ES-I3 (cell line): ENCODE data around the gene SPOCK2.
A peak's percentile ranks its signal among the peaks of the same experiment; 100 is the strongest.
"Not testable (repeated sequence)": the region's sequence is repeated elsewhere in the genome, so short reads cannot be mapped to it uniquely, and the experiment has no call there.

Experiments used
- H3K36me3 ChIP-seq: 2 replicates; pipeline ENCODE4 v1.6.1; 2013; ENCODE audit warnings: mild to moderate bottlenecking, low read length, control low read depth, moderate library complexity; ENCODE audit not compliant: insufficient read depth
- H3K4me1 ChIP-seq: 2 replicates; pipeline ENCODE4 v1.6.1; 2013; ENCODE audit warnings: mild to moderate bottlenecking, control low read depth, low read length; ENCODE audit not compliant: insufficient read depth
- H3K9ac ChIP-seq: 2 replicates; pipeline ENCODE4 v1.6.1; 2013; ENCODE audit warnings: low read depth, mild to moderate bottlenecking, low read length, moderate library complexity
- H3K9me3 ChIP-seq: 2 replicates; pipeline ENCODE4 v1.6.1; 2013; ENCODE audit warnings: mild to moderate bottlenecking, low read length, moderate library complexity; ENCODE audit not compliant: control insufficient read depth, insufficient read depth

The SPOCK2 gene

GRCh38 chr10:72087969-72088888 lies at the start of gene SPOCK2:
Gene SPOCK2 (minus strand): TSS chr10:72088551. CDS start chr10:72088328, 223 bp downstream.
- H3K9ac ChIP-seq: peak within 1 kb of the TSS; percentile 63
- H3K36me3 ChIP-seq: no peaks in the 10 kb centered on the region
- H3K9me3 ChIP-seq: no peaks in the 10 kb centered on the region
- peaks cover 16% of the 10 kb centered on the region for H3K4me1 ChIP-seq

GRCh38 chr10:72137583-72137982 lies 49.2 kb upstream of the SPOCK2 start:
- no peak overlapping the region for H3K9ac ChIP-seq
- H3K9me3 ChIP-seq: no peaks in the 10 kb centered on the region
- H3K4me1 ChIP-seq: peaks cover 9% of the 10 kb centered on the region
- no peaks in the 10 kb centered on the region for H3K36me3 ChIP-seq

GRCh38 chr10:72136225-72136624 lies 47.9 kb upstream of the SPOCK2 start:
- H3K4me1 ChIP-seq, H3K9ac ChIP-seq, H3K9me3 ChIP-seq, H3K36me3 ChIP-seq: not testable (repeated sequence)

- Histone ChIP-seq H3K9ac (no peak overlapping the region), H3K9me3 (no peaks in the 10 kb centered on the region), H3K36me3 (no peaks in the 10 kb centered on the region), H3K4me1 (peaks cover 3% of the 10 kb centered on the region)
Observed at GRCh38 chr10:72134785-72135767, 46.7 kb upstream of the SPOCK2 start.

- Histone ChIP-seq H3K9me3 (no peaks in the 10 kb centered on the region), H3K36me3 (no peaks in the 10 kb centered on the region), H3K9ac (no peak overlapping the region), H3K4me1 (no peaks in the 10 kb centered on the region)
Observed at GRCh38 chr10:72133517-72133916, 45.2 kb upstream of the SPOCK2 start.

GRCh38 chr10:72132854-72133253 lies 44.5 kb upstream of the SPOCK2 start:
- H3K9me3 ChIP-seq: no peaks in the 10 kb centered on the region
- H3K4me1 ChIP-seq: no peaks in the 10 kb centered on the region
- H3K36me3 ChIP-seq: no peaks in the 10 kb centered on the region
- H3K9ac ChIP-seq: no peak overlapping the region

- H3K36me3 ChIP-seq: no peaks in the 10 kb centered on the region; the same call in 1 of the 2 replicates
- H3K9me3 ChIP-seq: no peaks in the 10 kb centered on the region
- no peak overlapping the region for H3K9ac ChIP-seq
- H3K4me1 ChIP-seq: peaks cover 11% of the 10 kb centered on the region
Observed at GRCh38 chr10:72127571-72127970, 39.2 kb upstream of the SPOCK2 start.

GRCh38 chr10:72126872-72127232 lies 38.5 kb upstream of the SPOCK2 start:
- H3K36me3 ChIP-seq: no peaks in the 10 kb centered on the region; the same call in 1 of the 2 replicates
- peaks cover 11% of the 10 kb centered on the region for H3K4me1 ChIP-seq
- H3K9me3 ChIP-seq: no peaks in the 10 kb centered on the region
- no peak overlapping the region for H3K9ac ChIP-seq

GRCh38 chr10:72126184-72126871 lies 38.0 kb upstream of the SPOCK2 start:
- H3K36me3 ChIP-seq: no peaks in the 10 kb centered on the region; the same call in 1 of the 2 replicates
- H3K4me1 ChIP-seq: peaks cover 11% of the 10 kb centered on the region
- no peaks in the 10 kb centered on the region for H3K9me3 ChIP-seq
- H3K9ac ChIP-seq: no peak overlapping the region

- no peaks in the 10 kb centered on the region for H3K9me3 ChIP-seq
- H3K36me3 ChIP-seq: no peaks in the 10 kb centered on the region; the same call in 1 of the 2 replicates
- H3K9ac ChIP-seq: no peak overlapping the region
Observed at GRCh38 chr10:72124989-72125388, 36.6 kb upstream of the SPOCK2 start.

GRCh38 chr10:72124381-72124780 lies 36.0 kb upstream of the SPOCK2 start:
- Histone ChIP-seq H3K36me3 (no peaks in the 10 kb centered on the region; the same call in 1 of the 2 replicates), H3K9ac (no peak overlapping the region), H3K4me1 (peaks cover 11% of the 10 kb centered on the region), H3K9me3 (no peaks in the 10 kb centered on the region)

More at GRCh38 chr10:72124989-72125388, 36.6 kb upstream of the SPOCK2 start:
- H3K4me1 ChIP-seq: peaks cover 11% of the 10 kb centered on the region

GRCh38 chr10:72123616-72124015 lies 35.3 kb upstream of the SPOCK2 start:
- H3K36me3 ChIP-seq: no peaks in the 10 kb centered on the region; the same call in 1 of the 2 replicates
- no peak overlapping the region for H3K9ac ChIP-seq
- peaks cover 11% of the 10 kb centered on the region for H3K4me1 ChIP-seq
- H3K9me3 ChIP-seq: no peaks in the 10 kb centered on the region

GRCh38 chr10:72122221-72122620 lies 33.9 kb upstream of the SPOCK2 start:
- Histone ChIP-seq H3K9me3 (no peaks in the 10 kb centered on the region), H3K9ac (no peak overlapping the region), H3K4me1 (peaks cover 11% of the 10 kb centered on the region), H3K36me3 (no peaks in the 10 kb centered on the region)

- no peaks in the 10 kb centered on the region for H3K9me3 ChIP-seq
- no peak overlapping the region for H3K9ac ChIP-seq
- H3K36me3 ChIP-seq: no peaks in the 10 kb centered on the region
- H3K4me1 ChIP-seq: peaks cover 2% of the 10 kb centered on the region; the same call in 1 of the 2 replicates
Observed at GRCh38 chr10:72121389-72121788, 33.0 kb upstream of the SPOCK2 start.
